Right ventricle myocardium inferior (tissue), 1 donor: Measurements from ENCODE around the gene ZNF484. TPM values are rescaled to one million over a fixed set of nuclear protein-coding genes. Genes with fewer than 3 reads are reported as not detected.
"Not testable (repeated sequence)": the region's sequence is repeated elsewhere in the genome, so short reads cannot be mapped to it uniquely, and the experiment has no call there.

ENCODE experiments used
- ATAC-seq: fragments of 200-7000 bp; cut with Tn5 transposase; one replicate; pipeline ENCODE4 v1.9.1; 2020; ENCODE audit warnings: mild to moderate bottlenecking, moderate library complexity
- DNase-seq: peaks from one replicate; pipeline ENCODE4 v3.0.0; 2021; ENCODE audit errors: missing footprints
- intact Hi-C: fragments of 100-400 bp; cut with DNase I; formaldehyde crosslinking; loops from one replicate; pipeline ENCODE4 v1.11.0; 2022
- total RNA-seq: library from RNA; stranded (reverse); fragmentation: NEBNext Ultra II Directional; extraction: Animal tissue kit (Norgen Biotek cat#: 25700); gene quantifications from one replicate; pipeline ENCODE4 v1.2.1, GENCODE V29; 2021
- donor health status: DM: no; HTN: yes; CAD: no; lungs with severe emphysema.

The ZNF484 gene
- total RNA-seq, 1 donor from 2014 or later, result 4.3 TPM

- DNase-seq, result no peak
- intact Hi-C loops, result no loop called here
- no peak for ATAC-seq
Measured at GRCh38 chr9:92870289-92870688, 7.5 kb downstream of the ZNF484 start.

- ATAC-seq, intact Hi-C loops, DNase-seq: not testable (repeated sequence)
Measured at GRCh38 chr9:92866600-92866999, 11.2 kb downstream of the ZNF484 start.

DNA sequence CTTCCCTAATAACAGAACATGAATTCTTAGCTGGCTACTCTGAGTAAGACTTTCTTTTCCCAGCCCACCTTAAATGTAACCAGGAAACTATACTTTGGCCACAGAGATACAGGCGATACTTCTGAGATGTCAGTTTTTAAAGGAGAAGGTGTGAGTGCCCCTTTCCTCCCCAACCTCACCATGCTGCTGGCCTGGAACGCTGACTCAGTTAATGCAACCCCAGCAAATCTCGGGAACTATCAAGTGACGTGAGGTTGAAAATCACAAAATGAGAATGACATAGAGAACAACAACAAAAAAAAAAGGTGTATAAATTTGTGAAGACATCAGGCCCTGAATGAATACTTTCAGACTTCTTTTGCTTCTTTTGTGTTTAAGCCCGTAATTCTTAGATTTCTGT lies 13.7 kb downstream of the ZNF484 start:
- intact Hi-C loops, result no loop called here
- no peak for DNase-seq
- no peak for ATAC-seq

DNA sequence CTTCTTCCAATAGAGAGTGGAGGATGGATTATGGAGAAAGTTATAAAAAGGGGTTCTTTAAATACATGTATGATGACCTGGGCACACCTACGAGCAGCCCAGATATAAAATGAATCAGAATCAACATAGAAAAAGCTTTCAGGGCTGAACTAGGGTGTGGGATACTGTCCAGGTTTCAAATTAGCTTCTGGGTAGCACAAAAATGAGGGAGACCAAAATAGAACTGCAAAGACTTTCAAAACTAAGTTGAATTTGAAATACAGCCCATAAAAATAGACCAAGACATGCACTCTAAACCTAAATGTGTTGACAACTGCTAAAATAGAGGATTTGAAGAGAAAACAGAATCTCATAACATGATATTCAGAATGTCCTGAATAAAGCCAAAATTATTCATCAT lies 17.0 kb downstream of the ZNF484 start:
- intact Hi-C loops, result no loop called here
- DNase-seq (no peak), ATAC-seq (no peak)

GRCh38 chr9:92857236-92857635 lies 20.6 kb downstream of the ZNF484 start:
- intact Hi-C loops, result no loop called here
- DNase-seq (no peak), ATAC-seq (no peak)

- no peak for ATAC-seq
- DNase-seq, result no peak
- intact Hi-C loops, result no loop called here
Measured at GRCh38 chr9:92853716-92854115, 24.1 kb downstream of the ZNF484 start.

DNA sequence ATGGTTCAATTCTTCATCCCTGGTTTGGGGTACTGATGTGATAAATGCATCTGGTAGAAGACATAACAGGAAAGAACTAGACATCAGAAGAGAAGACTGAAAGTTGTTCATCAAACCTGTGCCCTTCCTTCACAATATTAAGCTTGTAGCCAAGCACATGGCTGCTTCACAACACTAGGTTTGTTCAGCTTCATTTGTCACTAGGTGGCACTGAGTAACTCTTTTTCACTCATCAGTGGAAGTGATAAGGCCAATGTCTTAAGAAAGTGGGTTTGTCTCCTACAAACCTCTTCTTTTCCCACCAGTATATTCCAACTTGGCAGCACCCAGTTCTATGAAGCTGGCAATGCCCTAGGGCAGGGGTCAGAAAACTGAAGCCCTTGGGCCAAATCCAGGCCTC lies 26.9 kb downstream of the ZNF484 start:
- DNase-seq, result no peak
- intact Hi-C loops, result no loop called here
- ATAC-seq, result no peak

GRCh38 chr9:92848740-92849139 lies 29.1 kb downstream of the ZNF484 start:
- ATAC-seq, intact Hi-C loops: not testable (repeated sequence)

DNA sequence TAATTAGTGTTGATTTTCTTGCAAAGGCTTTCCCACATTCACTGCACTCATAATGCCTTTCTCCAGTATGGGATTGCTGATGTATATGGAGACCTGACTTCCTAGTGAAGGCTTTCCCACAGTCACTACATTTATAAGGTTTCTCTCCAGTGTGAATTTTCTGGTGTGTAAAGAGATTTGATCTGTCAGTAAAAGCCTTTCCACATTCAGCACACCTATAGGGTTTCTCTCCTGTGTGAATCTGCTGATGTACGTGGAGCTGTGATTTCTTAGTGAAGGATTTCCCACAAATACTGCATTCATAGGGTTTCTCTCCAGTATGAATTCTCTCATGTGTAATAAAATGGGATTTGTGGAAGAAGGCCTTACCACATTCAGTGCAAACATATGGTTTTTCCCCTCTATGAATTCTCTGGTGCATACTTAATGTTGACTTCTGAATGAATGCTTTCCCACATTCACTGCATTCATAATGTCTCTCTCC lies 31.1 kb downstream of the ZNF484 start:
- intact Hi-C loops, result no loop called here
- ATAC-seq (no peak), DNase-seq (no peak)

More at GRCh38 chr9:92848740-92849139, 29.1 kb downstream of the ZNF484 start:
- DNase-seq, result not testable (repeated sequence)

DNA sequence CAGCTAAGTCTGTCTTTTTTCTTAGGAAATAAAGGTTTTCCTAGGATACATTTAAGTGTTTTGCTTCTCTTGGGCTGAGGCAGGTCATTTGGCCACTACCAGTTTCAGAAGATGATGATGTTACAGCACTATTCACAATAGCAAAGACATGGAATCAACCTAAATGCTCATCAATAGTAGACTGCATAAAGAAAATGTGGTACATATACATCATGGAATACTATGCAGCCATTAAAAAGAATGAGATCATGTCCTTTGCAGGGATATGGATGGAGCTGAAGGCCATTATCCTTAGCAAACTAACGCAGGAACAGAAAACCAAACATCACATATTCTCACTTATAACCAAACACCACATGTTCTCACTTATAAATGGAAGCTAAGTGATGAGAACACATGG lies 39.4 kb downstream of the ZNF484 start:
- ATAC-seq, result not testable (repeated sequence)

DNA sequence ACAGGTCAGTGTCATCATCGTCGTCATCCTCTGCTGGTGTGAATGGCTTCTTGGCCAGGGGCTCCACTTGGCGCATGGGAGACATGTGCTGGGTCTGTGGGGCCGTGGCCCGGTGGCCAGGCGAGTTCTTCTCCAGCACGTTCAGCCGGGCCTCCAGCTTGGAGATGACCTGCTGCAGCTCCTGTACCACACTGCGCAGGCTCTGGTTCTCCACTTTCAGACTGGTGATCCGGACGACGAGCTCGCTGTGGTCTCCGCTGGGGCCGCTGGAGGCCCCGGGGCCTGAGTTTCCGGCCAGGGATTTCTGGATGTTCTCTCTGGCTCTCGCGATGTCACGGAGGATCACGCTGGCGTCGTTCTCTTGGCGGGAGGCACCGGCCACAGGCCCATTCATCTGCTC lies 40.6 kb downstream of the ZNF484 start:
- no peak for DNase-seq
- intact Hi-C loops, result no loop called here
- ATAC-seq, result no peak

More for the DNA sequence above, 39.4 kb downstream of the ZNF484 start:
- intact Hi-C loops, DNase-seq: not testable (repeated sequence)

DNA sequence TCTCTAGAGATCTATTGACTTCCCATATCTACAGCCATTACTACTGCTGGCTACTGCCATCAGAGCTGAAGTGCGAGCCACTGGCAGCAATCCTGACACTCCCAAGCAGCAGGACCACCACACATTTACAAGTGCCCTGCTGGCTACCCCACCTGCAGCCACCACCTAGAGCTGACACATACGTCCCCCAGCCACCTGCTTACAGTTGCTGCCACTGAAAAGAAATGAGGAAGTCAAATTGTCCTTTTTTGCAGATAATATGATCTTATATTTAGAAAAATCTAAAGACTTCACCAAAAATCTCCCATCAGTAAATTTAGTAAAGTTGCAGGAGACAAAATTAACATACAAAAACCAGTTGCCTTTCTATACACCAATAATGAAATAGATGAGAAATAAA lies 48.4 kb downstream of the ZNF484 start:
- ATAC-seq (no peak), DNase-seq (no peak)

DNA sequence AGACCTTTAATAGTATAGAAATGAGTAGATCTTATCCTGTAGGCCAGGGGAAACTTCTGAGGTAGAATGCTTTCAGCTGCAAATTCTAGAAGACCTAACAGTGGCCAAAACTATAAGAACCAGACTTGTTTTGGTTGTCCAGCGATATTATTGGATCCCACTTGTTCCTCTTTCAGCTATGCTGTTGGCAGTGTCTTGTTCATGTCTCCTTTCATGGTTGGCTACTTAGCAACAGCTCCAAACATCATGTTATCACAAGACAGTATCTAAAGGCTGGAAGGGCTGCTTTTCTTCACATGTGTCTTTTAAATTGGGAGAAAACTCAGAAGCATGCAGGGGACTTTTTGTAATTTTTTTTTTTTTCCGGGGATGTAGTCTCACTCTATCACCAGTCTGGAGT lies 52.8 kb downstream of the ZNF484 start:
- intact Hi-C loops, DNase-seq, ATAC-seq: not testable (repeated sequence)

More for the DNA sequence above, 48.4 kb downstream of the ZNF484 start:
- intact Hi-C loops, result no loop called here

DNA sequence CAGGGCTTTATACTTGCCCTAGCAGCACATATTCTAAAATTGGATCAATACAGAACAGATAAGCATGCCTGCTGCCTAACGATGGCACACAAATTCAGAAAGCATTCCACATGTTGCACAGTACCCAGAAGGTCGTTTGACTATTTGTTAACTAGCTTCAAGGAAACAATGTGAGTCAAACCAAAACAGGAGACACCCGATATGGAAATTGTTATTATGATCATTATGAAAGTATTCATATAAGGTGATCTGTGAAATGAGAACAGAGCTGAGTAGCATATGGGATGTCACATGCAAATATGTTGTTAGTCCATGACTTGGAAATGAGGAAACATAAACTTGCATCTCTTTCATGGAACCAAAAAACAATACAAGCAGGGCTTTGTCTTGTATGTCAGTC lies 56.9 kb downstream of the ZNF484 start:
- DNase-seq (no peak), ATAC-seq (no peak)
- intact Hi-C loops, result no loop called here

- ATAC-seq, intact Hi-C loops, DNase-seq: not testable (repeated sequence)
Measured at GRCh38 chr9:92819898-92820297, 57.9 kb downstream of the ZNF484 start.

DNA sequence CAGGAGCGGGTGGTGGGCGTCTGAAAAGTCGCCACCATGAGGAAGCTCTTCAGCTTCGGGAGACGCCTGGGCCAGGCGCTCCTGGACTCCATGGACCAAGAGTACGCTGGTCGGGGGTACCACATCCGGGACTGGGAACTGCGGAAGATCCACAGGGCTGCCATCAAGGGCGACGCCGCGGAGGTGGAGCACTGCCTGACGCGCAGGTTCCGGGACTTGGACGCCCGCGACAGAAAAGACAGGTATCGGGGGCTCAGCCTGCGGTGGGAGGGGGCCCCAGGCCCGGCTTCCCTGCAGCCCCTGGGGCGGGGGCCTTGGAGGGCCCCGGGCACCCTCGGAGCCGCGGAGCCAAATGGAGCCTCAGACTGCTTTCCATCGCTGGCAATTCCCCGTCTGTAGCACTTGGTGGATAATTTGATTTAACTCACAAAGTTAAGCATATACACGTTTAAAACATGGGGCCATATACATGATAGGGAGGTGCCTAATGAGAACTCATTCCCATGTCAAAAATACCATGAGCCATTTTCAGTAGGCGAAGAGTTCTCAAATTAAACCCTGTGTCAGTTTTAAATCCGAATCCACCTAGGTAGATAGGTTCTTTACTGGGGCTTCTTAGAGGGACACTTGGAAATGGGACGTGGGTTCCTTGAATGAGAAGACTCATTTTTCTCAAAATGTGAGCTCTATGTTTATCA lies 68.1 kb downstream of the ZNF484 start:
- ATAC-seq, intact Hi-C loops, DNase-seq: not testable (repeated sequence)

GRCh38 chr9:92808726-92809451 lies 68.9 kb downstream of the ZNF484 start:
- peak; percentile 84 for ATAC-seq

DNA sequence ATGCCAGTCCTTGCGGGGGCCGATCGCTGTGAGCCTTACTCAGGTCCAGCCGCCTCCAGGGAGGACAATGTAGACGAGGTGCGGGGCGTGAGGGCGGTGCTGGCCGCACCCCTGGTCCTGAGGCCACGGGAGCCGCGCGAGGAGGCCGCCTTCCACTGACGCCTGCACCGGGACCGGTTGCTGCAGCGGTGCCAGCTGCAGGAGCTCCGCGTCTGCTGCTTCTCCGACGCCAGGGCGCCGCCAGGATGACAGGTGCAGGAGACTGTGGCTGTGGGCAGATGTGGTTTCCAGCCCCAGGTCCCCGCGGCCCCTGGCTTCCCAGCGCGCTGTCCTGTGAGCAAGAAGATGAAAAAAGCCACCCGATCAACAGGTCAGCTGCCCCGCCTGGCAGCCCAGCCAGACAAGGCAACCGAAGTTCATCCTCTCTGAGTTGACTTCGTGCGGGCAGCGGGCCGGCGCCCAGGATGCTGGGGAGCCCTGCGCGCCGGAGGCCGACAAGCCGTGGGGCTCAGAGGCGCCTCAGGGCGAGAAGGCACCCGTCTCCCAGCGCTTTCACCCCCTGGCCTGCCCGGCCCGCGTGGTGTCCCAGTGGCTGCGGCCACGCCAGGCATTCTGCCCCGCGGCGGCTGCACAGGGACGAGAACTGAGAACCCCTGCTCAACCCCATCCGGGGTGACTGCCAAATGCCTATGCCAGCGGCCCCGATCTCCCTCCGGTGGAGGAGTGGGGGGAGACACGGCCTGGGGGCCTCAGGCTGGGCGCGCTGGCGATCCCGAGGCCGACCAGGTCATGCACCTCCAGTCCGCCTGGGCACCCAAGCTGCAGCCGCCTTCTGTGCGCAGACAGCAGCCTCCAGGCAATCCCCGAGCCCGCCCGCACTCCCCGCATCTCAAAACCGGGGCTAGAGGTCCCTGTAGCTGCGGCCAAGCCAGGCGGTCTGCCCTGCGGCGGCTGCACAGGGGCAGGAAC lies 69.8 kb downstream of the ZNF484 start:
- no peak for ATAC-seq
- intact Hi-C loops, result no loop called here

More at GRCh38 chr9:92808726-92809451, 68.9 kb downstream of the ZNF484 start:
- intact Hi-C loops, result no loop called here
- peak; percentile 81 for DNase-seq

More for the DNA sequence above, 69.8 kb downstream of the ZNF484 start:
- DNase-seq, result no peak
